Left ventricle myocardium inferior (tissue), 1 donor: Measurements from ENCODE around the gene RTL5. TPM values are rescaled to one million over a fixed set of nuclear protein-coding genes. Genes with fewer than 3 reads are reported as not detected.

ENCODE experiments used
- DNase-seq: peaks from one replicate; pipeline ENCODE4 v3.0.0-alpha.2; 2020
- H3K27ac ChIP-seq: fragments of 200-600 bp; replicated peaks from 2 replicates; pipeline ENCODE4 v1.8.0; 2021
- H3K27me3 ChIP-seq: fragments of 200-600 bp; 2 replicates; pipeline ENCODE4 v1.8.0; 2021; ENCODE audit warnings: low read depth
- H3K36me3 ChIP-seq: fragments of 200-600 bp; 2 replicates; pipeline ENCODE4 v1.8.0; 2021
- H3K4me1 ChIP-seq: fragments of 200-600 bp; 2 replicates; pipeline ENCODE4 v1.8.0; 2021
- H3K4me3 ChIP-seq: fragments of 200-600 bp; 2 replicates; pipeline ENCODE4 v1.8.0; 2021; ENCODE audit warnings: mild to moderate bottlenecking, moderate library complexity
- H3K9me3 ChIP-seq: fragments of 200-600 bp; replicated peaks from 2 replicates; pipeline ENCODE4 v1.8.0; 2021
- intact Hi-C: fragments of 100-400 bp; cut with micrococcal nuclease; formaldehyde crosslinking; loops from one replicate; pipeline ENCODE4 v1.11.0; 2022
- total RNA-seq: library from RNA; stranded (reverse); fragmentation: NEBNext Ultra II Directional; extraction: Animal tissue kit (Norgen Biotek cat#: 25700); gene quantifications from one replicate; pipeline ENCODE4 v1.2.1, GENCODE V29; 2021
- TF ChIP-seq, protein P1 (sequence below): fragments of 200-600 bp; IDR thresholded peaks from 2 replicates; pipeline ENCODE4 v1.8.0; 2021; ENCODE audit warnings: antibody characterized with exemption, mild to moderate bottlenecking, borderline replicate concordance
- donor health status: DM: no; HTN: yes; CAD: no; lungs with severe emphysema.

RTL5 gene
- total RNA-seq, 1 donor from 2014 or later: 2.6 TPM

DNA sequence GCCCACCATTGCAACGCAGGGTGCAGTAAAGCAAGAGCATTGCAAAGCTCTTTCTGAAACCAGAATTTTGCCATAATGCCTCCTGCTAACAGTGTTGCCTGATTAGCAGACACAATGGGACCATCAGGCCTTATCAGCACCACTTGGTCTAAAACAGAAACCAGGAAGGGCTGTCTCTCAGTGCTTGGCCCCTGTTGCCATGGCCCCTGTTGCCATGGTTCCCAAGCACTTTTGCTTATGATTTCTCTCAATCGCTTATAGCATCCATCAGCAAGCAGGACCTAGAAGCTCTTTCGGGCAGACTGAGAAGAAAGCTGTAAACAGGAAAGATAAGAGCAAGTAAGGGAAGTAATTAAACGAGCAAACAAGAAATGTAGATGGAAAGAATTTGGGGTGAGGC, 36.8 kb downstream of the RTL5 start:
- DNase-seq: peak; percentile 52
- Histone ChIP-seq H3K4me1 (peaks cover 18% of the 10 kb centered on the region), H3K27ac (peak overlapping the region; percentile 16), H3K9me3 (no peaks in the 10 kb centered on the region), H3K36me3 (no peaks in the 10 kb centered on the region), H3K4me3 (no peak overlapping the region), H3K27me3 (no peaks in the 10 kb centered on the region)
- TF ChIP-seq, protein P1, sequence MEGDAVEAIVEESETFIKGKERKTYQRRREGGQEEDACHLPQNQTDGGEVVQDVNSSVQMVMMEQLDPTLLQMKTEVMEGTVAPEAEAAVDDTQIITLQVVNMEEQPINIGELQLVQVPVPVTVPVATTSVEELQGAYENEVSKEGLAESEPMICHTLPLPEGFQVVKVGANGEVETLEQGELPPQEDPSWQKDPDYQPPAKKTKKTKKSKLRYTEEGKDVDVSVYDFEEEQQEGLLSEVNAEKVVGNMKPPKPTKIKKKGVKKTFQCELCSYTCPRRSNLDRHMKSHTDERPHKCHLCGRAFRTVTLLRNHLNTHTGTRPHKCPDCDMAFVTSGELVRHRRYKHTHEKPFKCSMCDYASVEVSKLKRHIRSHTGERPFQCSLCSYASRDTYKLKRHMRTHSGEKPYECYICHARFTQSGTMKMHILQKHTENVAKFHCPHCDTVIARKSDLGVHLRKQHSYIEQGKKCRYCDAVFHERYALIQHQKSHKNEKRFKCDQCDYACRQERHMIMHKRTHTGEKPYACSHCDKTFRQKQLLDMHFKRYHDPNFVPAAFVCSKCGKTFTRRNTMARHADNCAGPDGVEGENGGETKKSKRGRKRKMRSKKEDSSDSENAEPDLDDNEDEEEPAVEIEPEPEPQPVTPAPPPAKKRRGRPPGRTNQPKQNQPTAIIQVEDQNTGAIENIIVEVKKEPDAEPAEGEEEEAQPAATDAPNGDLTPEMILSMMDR: no peak
- intact Hi-C loops: no loop called here

DNA sequence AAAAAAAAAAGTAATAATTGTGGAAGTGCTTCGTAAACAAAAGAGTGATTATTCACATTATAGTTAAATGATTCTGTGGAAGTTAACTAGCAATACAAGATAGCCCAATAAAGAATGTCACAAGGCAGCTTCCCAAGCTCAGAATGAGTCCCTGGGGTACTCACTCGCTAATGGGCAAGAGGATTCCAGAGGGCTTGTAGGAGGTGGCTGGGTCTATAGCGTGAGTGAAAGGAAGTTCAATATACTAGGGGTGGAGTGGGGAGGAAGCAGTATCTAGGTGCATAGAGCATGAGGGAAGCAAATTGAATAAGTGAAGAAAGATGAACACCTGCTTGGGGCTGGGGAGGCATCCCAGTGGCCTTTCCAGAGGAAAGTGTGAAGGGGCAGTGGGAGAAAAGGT, 42.5 kb downstream of the RTL5 start:
- intact Hi-C loops: no loop called here
- Histone ChIP-seq H3K4me3 (no peak overlapping the region), H3K9me3 (no peaks in the 10 kb centered on the region), H3K36me3 (no peaks in the 10 kb centered on the region), H3K4me1 (peaks cover 3% of the 10 kb centered on the region), H3K27me3 (no peaks in the 10 kb centered on the region), H3K27ac (no peak overlapping the region)
- no peak for DNase-seq
- TF ChIP-seq, protein P1: no peak

DNA sequence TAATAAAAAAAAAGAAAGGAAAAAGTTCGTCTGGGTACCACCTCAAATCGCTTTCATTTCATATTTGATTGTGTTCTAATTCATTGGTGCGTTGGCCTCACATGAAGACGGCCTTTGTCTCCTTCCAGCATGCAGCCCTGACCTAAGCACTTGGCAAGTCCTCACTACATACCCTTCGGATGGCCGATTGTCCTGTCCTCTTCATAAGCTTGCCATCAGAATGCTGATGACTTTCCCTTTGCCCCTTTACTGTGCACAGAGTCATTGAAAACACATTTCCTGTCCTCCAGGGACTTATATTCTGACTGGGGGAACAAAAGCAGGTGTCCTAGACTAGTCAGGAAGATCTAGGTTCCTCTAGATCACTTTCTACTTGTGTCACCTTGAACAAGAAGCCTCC, 43.0 kb downstream of the RTL5 start:
- Histone ChIP-seq H3K27ac (no peak overlapping the region), H3K9me3 (no peaks in the 10 kb centered on the region), H3K27me3 (no peaks in the 10 kb centered on the region), H3K4me1 (no peaks in the 10 kb centered on the region), H3K36me3 (no peaks in the 10 kb centered on the region), H3K4me3 (no peak overlapping the region)
- TF ChIP-seq, protein P1: no peak
- intact Hi-C loops: no loop called here
- no peak for DNase-seq

DNA sequence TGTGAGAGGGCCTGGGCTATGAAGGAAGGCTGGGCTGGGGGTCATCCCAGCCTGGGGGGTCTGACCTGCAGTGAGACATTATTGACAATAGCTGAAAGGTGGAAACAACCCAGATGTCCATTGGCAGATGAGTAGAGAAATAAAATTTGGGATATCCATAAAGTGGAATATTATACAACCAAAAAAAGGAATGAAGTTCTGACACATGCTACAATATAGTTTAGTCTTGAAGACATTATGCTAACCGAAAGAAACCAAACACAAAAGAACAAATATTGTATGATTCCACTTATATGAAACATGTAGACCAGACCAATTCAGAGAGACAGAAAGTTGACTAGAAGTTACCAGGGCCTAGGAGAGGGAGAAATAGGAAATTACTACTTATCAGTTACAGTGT, 44.7 kb downstream of the RTL5 start:
- Histone ChIP-seq H3K27ac (no peak overlapping the region), H3K36me3 (no peaks in the 10 kb centered on the region), H3K4me1 (peaks cover 4% of the 10 kb centered on the region), H3K27me3 (no peaks in the 10 kb centered on the region), H3K4me3 (no peak overlapping the region), H3K9me3 (no peaks in the 10 kb centered on the region)
- TF ChIP-seq, protein P1: no peak
- no peak for DNase-seq
- intact Hi-C loops: no loop called here

DNA sequence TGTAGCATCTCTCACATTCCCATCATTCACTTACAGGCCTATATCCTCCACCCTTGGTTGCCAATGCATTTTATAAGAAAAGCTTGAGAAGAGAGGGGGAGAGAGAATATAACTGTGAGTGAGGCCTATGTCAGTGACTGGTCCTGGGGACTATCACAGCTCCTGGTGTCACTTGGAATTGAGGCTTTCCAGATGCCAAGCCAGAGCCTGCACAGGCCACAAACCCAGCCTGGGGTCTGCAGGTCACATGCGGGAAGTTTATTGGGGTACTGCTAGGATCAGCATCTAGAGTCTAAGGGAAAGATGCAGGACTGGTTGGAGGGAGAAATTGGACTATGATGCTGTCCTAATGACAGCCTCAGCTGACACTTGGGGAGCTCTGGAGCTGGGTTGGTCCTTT, 47.6 kb downstream of the RTL5 start:
- Histone ChIP-seq H3K4me1 (peaks cover 14% of the 10 kb centered on the region), H3K27me3 (no peaks in the 10 kb centered on the region), H3K9me3 (no peaks in the 10 kb centered on the region), H3K4me3 (no peak overlapping the region), H3K27ac (no peak overlapping the region), H3K36me3 (no peaks in the 10 kb centered on the region)
- TF ChIP-seq, protein P1: no peak
- intact Hi-C loops: no loop called here
- no peak for DNase-seq

DNA sequence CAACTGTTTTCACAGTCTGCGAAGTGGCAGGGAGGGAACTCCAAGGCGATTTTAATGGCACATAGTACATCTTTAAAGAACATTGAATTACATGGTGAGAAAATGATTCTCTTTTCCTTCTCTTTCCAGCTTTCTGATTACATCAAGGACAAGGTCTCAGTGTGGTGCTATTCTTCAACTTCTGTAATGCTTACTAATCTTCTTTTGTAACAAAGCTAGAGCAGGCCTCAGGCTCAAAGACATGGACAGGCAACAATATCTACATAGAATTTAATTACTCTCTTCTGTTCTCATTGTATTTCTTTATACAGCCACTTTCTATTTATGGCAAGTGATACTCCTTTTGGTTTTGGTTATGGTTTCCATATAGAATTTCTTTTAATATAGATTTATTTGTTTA, 48.4 kb downstream of the RTL5 start:
- H3K4me1 ChIP-seq: peaks cover 21% of the 10 kb centered on the region
- intact Hi-C loops: no loop called here
- H3K36me3 ChIP-seq: no peaks in the 10 kb centered on the region
- no peaks in the 10 kb centered on the region for H3K9me3 ChIP-seq
- TF ChIP-seq, protein P1: no peak
- H3K4me3 ChIP-seq: no peak overlapping the region
- H3K27me3 ChIP-seq: no peaks in the 10 kb centered on the region
- no peak for DNase-seq
- no peak overlapping the region for H3K27ac ChIP-seq
